Measurements from ENCODE around the gene ULK3.
A peak's percentile ranks its signal among the peaks of the same experiment; 100 is the strongest.

The ULK3 gene

GRCh38 chr15:74885461-74885860, 42.5 kb upstream of the ULK3 start:
- TF ChIP-seq Cebpa-rat (IDR thresholded peaks at IDR 0.05), result no peak
- Histone ChIP-seq H3K4me1 (peaks cover 23 to 53% (median 29%) of the 10 kb centered on the region in 10 experiments), H3K27ac (peak overlapping the region in 3 of 11 experiments; percentile 56 to 64 (median 56); a peak in 5 of 22 replicates), H3K9ac (no peak overlapping the region), H3K9me3 (replicated peaks in 1 of 11) (peaks cover 16 to 26% (median 23%) of the 10 kb centered on the region in 11 experiments), H4K20me1 (no peaks in the 10 kb centered on the region), H3K4me2 (peak overlapping the region in 3 of 11 experiments; percentile 71 to 81 (median 71); a peak in 6 of 22 replicates), H3K36me3 (peaks cover 0 to 7% (median 0%) of the 10 kb centered on the region in 11 experiments; a peak in 3 of 22 replicates), H3K4me3 (no peak overlapping the region), H3K27me3 (no peaks in the 10 kb centered on the region)

- H4K20me1 ChIP-seq, result no peaks in the 10 kb centered on the region
- H3K27ac ChIP-seq, result peak overlapping the region in 3 of 11 experiments; percentile 30 to 46 (median 36); a peak in 7 of 22 replicates
- TF ChIP-seq Cebpa-rat (IDR thresholded peaks at IDR 0.05), result no peak
- peak overlapping the region in 2 of 11 experiments; percentile 5 to 25; a peak in 2 of 22 replicates for H3K9ac ChIP-seq
- no peaks in the 10 kb centered on the region for H3K27me3 ChIP-seq
- H3K4me1 ChIP-seq, result peaks cover 19 to 51% (median 25%) of the 10 kb centered on the region in 10 experiments
- H3K4me2 ChIP-seq, result peak overlapping the region; percentile 29 to 81 (median 63)
- no peak overlapping the region for H3K4me3 ChIP-seq
- peaks cover 16 to 26% (median 23%) of the 10 kb centered on the region in 11 experiments for H3K9me3 ChIP-seq (replicated peaks in 1 of 11)
- peaks cover 0 to 7% (median 0%) of the 10 kb centered on the region in 11 experiments; a peak in 3 of 22 replicates for H3K36me3 ChIP-seq
Observed at GRCh38 chr15:74884428-74885223, 41.7 kb upstream of the ULK3 start.

GRCh38 chr15:74882528-74882927, 39.6 kb upstream of the ULK3 start:
- H4K20me1 ChIP-seq, result no peaks in the 10 kb centered on the region
- peaks cover 12 to 41% (median 17%) of the 10 kb centered on the region in 10 experiments for H3K4me1 ChIP-seq
- H3K4me3 ChIP-seq, result no peak overlapping the region
- H3K36me3 ChIP-seq, result peaks cover 0 to 7% (median 0%) of the 10 kb centered on the region in 11 experiments; a peak in 3 of 22 replicates
- peaks cover 16 to 26% (median 23%) of the 10 kb centered on the region in 11 experiments for H3K9me3 ChIP-seq (replicated peaks in 1 of 11)
- H3K4me2 ChIP-seq, result no peak overlapping the region
- H3K27me3 ChIP-seq, result no peaks in the 10 kb centered on the region
- TF ChIP-seq Cebpa-rat (IDR thresholded peaks at IDR 0.05), result no peak
- no peak overlapping the region for H3K9ac ChIP-seq
- no peak overlapping the region for H3K27ac ChIP-seq

- peaks cover 0 to 7% (median 0%) of the 10 kb centered on the region in 11 experiments; a peak in 3 of 22 replicates for H3K36me3 ChIP-seq
- H3K4me2 ChIP-seq, result no peak overlapping the region
- no peaks in the 10 kb centered on the region for H3K27me3 ChIP-seq
- no peak for TF ChIP-seq Cebpa-rat (IDR thresholded peaks at IDR 0.05)
- H3K4me1 ChIP-seq, result peaks cover 7 to 10% (median 9%) of the 10 kb centered on the region in 10 experiments; a peak in 17 of 20 replicates
- H3K9ac ChIP-seq, result no peak overlapping the region
- H3K27ac ChIP-seq, result no peak overlapping the region
- no peak overlapping the region for H3K4me3 ChIP-seq
- peaks cover 16 to 22% (median 21%) of the 10 kb centered on the region in 11 experiments for H3K9me3 ChIP-seq (replicated peaks in 1 of 11)
- H4K20me1 ChIP-seq, result no peaks in the 10 kb centered on the region
Observed at GRCh38 chr15:74878273-74878672, 35.3 kb upstream of the ULK3 start.

GRCh38 chr15:74873756-74874424, 30.9 kb upstream of the ULK3 start:
- no peak for TF ChIP-seq Cebpa-rat (IDR thresholded peaks at IDR 0.05)
- Histone ChIP-seq H3K9me3 (replicated peaks in 1 of 11) (no peaks in the 10 kb centered on the region; a peak in 1 of 22 replicates), H3K4me1 (peaks cover 37 to 47% (median 44%) of the 10 kb centered on the region in 10 experiments), H3K9ac (peak overlapping the region; percentile 90 to 99 (median 96); a peak in 21 of 22 replicates), H3K27me3 (no peaks in the 10 kb centered on the region), H3K4me3 (peak overlapping the region; percentile 68 to 87 (median 78)), H3K36me3 (peaks cover 0 to 5% (median under 1%) of the 10 kb centered on the region in 11 experiments; a peak in 5 of 22 replicates), H4K20me1 (peaks cover 0 to 40% (median 11%) of the 10 kb centered on the region in 11 experiments; a peak in 16 of 22 replicates), H3K4me2 (peak overlapping the region; percentile 75 to 100 (median 98)), H3K27ac (peak overlapping the region; percentile 89 to 100 (median 96); a peak in 20 of 22 replicates)

GRCh38 chr15:74873036-74873755, 30.2 kb upstream of the ULK3 start, which contains the start of gene SCAMP2:
Gene SCAMP2 (minus strand): TSS chr15:74873365. CDS start chr15:74873255, 110 bp downstream.
- peaks cover 0 to 1% (median 0%) of the 10 kb centered on the region in 11 experiments; a peak in 4 of 22 replicates for H3K9me3 ChIP-seq (replicated peaks in 1 of 11)
- TF ChIP-seq Cebpa-rat (IDR thresholded peaks at IDR 0.05), result no peak
- peaks cover 0 to 47% (median 11%) of the 10 kb centered on the region in 11 experiments; a peak in 16 of 22 replicates for H4K20me1 ChIP-seq
- peak within 1 kb of the TSS; percentile 68 to 87 (median 78) for H3K4me3 ChIP-seq
- peaks cover 44 to 54% (median 50%) of the 10 kb centered on the region in 10 experiments for H3K4me1 ChIP-seq
- peak within 1 kb of the TSS; percentile 89 to 100 (median 98) for H3K4me2 ChIP-seq
- peak within 1 kb of the TSS; percentile 89 to 100 (median 96) for H3K27ac ChIP-seq
- H3K27me3 ChIP-seq, result no peaks in the 10 kb centered on the region
- peaks cover 0 to 10% (median 6%) of the 10 kb centered on the region in 11 experiments; a peak in 8 of 22 replicates for H3K36me3 ChIP-seq
- H3K9ac ChIP-seq, result peak within 1 kb of the TSS; percentile 90 to 99 (median 96)

- Histone ChIP-seq H3K4me2 (peak overlapping the region; percentile 89 to 100 (median 98)), H3K9me3 (replicated peaks in 1 of 11) (peaks cover 0 to 6% (median 2%) of the 10 kb centered on the region in 11 experiments; a peak in 10 of 22 replicates), H3K27me3 (no peaks in the 10 kb centered on the region), H3K4me3 (peak overlapping the region; percentile 68 to 87 (median 78)), H3K27ac (peak overlapping the region; percentile 89 to 100 (median 96)), H3K4me1 (peaks cover 49 to 59% (median 55%) of the 10 kb centered on the region in 10 experiments), H3K36me3 (peaks cover 0 to 16% (median 7%) of the 10 kb centered on the region in 11 experiments; a peak in 12 of 22 replicates), H4K20me1 (peaks cover 0 to 51% (median 11%) of the 10 kb centered on the region in 11 experiments; a peak in 16 of 22 replicates), H3K9ac (peak overlapping the region; percentile 90 to 99 (median 96))
- no peak for TF ChIP-seq Cebpa-rat (IDR thresholded peaks at IDR 0.05)
Observed at GRCh38 chr15:74872702-74873035, 29.7 kb upstream of the ULK3 start.

Measured in BLaER1 treated with 17β-estradiol and CSF1 and Interleukin-3, amounts not matched to agents 10 nM and 100 nM (cell line).